Spleen (tissue), 13 donors: ENCODE data around the gene PFKM. TPM values are rescaled to one million over a fixed set of nuclear protein-coding genes. Genes with fewer than 3 reads are reported as not detected.
A peak's percentile ranks its signal among the peaks of the same experiment; 100 is the strongest.

Experiments used
- DNase-seq: peaks from one replicate; pipeline ENCODE4 v3.0.0-alpha.2; 2020
- H3K27ac ChIP-seq, 8 donors: fragments of 200-600 bp; sonication (generic) in 7 of 8; 1 replicate in 4 of 8; 2 replicates in 4 of 8; pipeline versions ENCODE4 v1.5.0 to v1.8.0; 2016 to 2021; ENCODE audit warnings: inconsistent platforms in 4 of 8, mild to moderate bottlenecking in 4 of 8, moderate library complexity in 1 of 8
- H3K27me3 ChIP-seq, 7 donors: fragments of 200-600 bp; sonication (generic) in 6 of 7; replicated peaks in 1 of 7; 1 replicate in 4 of 7; 2 replicates in 3 of 7; pipeline versions ENCODE4 v1.5.0 to v1.8.0; 2016 to 2021; ENCODE audit warnings: inconsistent platforms in 3 of 7, mild to moderate bottlenecking in 1 of 7
- H3K36me3 ChIP-seq, 6 donors: fragments of 200-600 bp; sonication (generic) in 5 of 6; 1 replicate in 4 of 6; 2 replicates in 2 of 6; pipeline versions ENCODE4 v1.5.0 to v1.8.0; 2016 to 2021; ENCODE audit warnings: inconsistent platforms in 2 of 6
- H3K4me1 ChIP-seq, 6 donors: fragments of 200-600 bp; sonication (generic) in 5 of 6; 1 replicate in 3 of 6; 2 replicates in 3 of 6; pipeline versions ENCODE4 v1.5.0 to v1.8.0; 2016 to 2021; ENCODE audit warnings: inconsistent platforms in 3 of 6
- H3K4me3 ChIP-seq, 8 donors: fragments of 200-600 bp; sonication (generic) in 7 of 8; 1 replicate in 4 of 8; 2 replicates in 4 of 8; pipeline versions ENCODE4 v1.5.0 to v1.8.0; 2016 to 2021; ENCODE audit warnings: inconsistent platforms in 4 of 8, mild to moderate bottlenecking in 4 of 8, moderate library complexity in 2 of 8
- H3K9me3 ChIP-seq, 8 donors: fragments of 200-600 bp; sonication (generic) in 7 of 8; 1 replicate in 4 of 8; 2 replicates in 4 of 8; pipeline versions ENCODE4 v1.5.0 to v1.8.0; 2016 to 2021; ENCODE audit warnings: inconsistent platforms in 4 of 8
- CTCF ChIP-seq, 11 experiments: fragments of 200-600 bp in 7 of 11; fragments of 450-650 bp in 4 of 11; sonication (generic) in 4 of 11; IDR thresholded peaks in 8 of 11; conservative IDR thresholded peaks in 3 of 11; 1 replicate in 7 of 11; 2 replicates in 4 of 11; pipeline versions ENCODE4 v1.4.0 to v1.8.0; 2016 to 2021; ENCODE audit warnings: antibody characterized with exemption in 11 of 11, inconsistent platforms in 4 of 11, mild to moderate bottlenecking in 1 of 11
- POLR2A ChIP-seq, 3 donors: fragments of 450-650 bp; IDR thresholded peaks; one replicate each; pipeline ENCODE4 v1.5.1; 2017; ENCODE audit warnings: antibody characterized with exemption in 3 of 3, mild to moderate bottlenecking in 1 of 3
- POLR2AphosphoS5 ChIP-seq, 3 donors: sonication (generic); formaldehyde crosslinking; IDR thresholded peaks; one replicate each; pipeline ENCODE4 v1.5.1; 2017; ENCODE audit warnings: antibody characterized with exemption in 3 of 3
- WGBS, 5 donors: extraction: QIAGEN DNeasy Blood & Tissue Kit in 3 of 5; methylation state at CpG; one replicate each; pipeline versions ENCODE4 v1.1.5 to v1.1.7; 2013 to 2018; 5-methylcytosine and 5-hydroxymethylcytosine counted together
- intact Hi-C: fragments of 100-400 bp; cut with DNase I; formaldehyde crosslinking; loops from one replicate; pipeline ENCODE4 v1.15.0; 2023; ENCODE audit warnings: low total_unique reads
- long read RNA-seq, 2 donors: transcript quantifications; one replicate each; lab custom pipeline, GENCODE V29; 2026
- polyA plus RNA-seq, 3 donors: library from polyadenylated mRNA; stranded (reverse); fragments of 200-250 nt; gene quantifications; one replicate each; pipeline ENCODE4 v1.2.1, GENCODE V29; 2013
- total RNA-seq, 7 donors: library from RNA; depleted of rRNA in 3 of 7; stranded (reverse); fragments of >200 nt in 3 of 7; fragmentation: NEBNext Ultra II Directional in 4 of 7; extraction: Animal tissue kit (Norgen Biotek cat#: 25700) in 4 of 7; gene quantifications; one replicate each; pipeline versions ENCODE4 v1.1.0 to v1.2.1, GENCODE V29; 2016 to 2021
- donor health status: healthy with polysubstance abuse.
- donor health status: DM: no; HTN: no; CAD: no; lungs with moderate emphysema.
- donor health status: DM: no; HTN: no; CAD: no.
- donor health status: Bipolar disorder and iron deficiency.
- donor health status: healthy.
- donor health status: DM: no; HTN: no; CAD: no.
- donor health status: DM: yes; HTN: yes; CAD: no.

PFKM gene
- total RNA-seq (10 to 100 TPM; 27.7 to 52.5 (median 36.9) TPM), polyA plus RNA-seq (10 to 100 TPM; 13.6 to 22.1 (median 18.0) TPM)
- long read RNA-seq, donor 1, partial matches to known transcripts = 0 of 5 reads
- long read RNA-seq, donor 1, other reads (novel, unspliced or antisense) = 0 of 5 reads
- long read RNA-seq, donor 2, partial matches to known transcripts = 0 of 4 reads
- long read RNA-seq, donor 2, other reads (novel, unspliced or antisense) = 0 of 4 reads

GRCh38 chr12:48119078-48119833, at the start of gene PFKM:
TSS of gene PFKM (plus strand) at chr12:48119364. CDS start at chr12:48122775, 3,411 bp downstream.
- H3K27me3 ChIP-seq = no peaks in the 10 kb centered on the region
- peaks cover 5 to 28% (median 13%) of the 10 kb centered on the region in 6 donors for H3K4me1 ChIP-seq
- DNase-seq = peak; percentile 82
- WGBS, 5 donors = 0 to 3% (median 2%) methylated on average over 19 to 20 of the region's 20 CpGs
- H3K4me3 ChIP-seq = peak within 1 kb of the TSS; percentile 42 to 89 (median 70)
- H3K9me3 ChIP-seq = no peaks in the 10 kb centered on the region
- intact Hi-C loops = no loop called here
- TF ChIP-seq CTCF (IDR thresholded peaks at IDR 0.05 in 8 of 11, conservative IDR thresholded peaks at IDR 0.05 in 3 of 11) (no peak), POLR2A (IDR thresholded peaks at IDR 0.05) (no peak), POLR2AphosphoS5 (IDR thresholded peaks at IDR 0.05) (peak in 2 of 3 donors; percentile 50 to 62)
- H3K36me3 ChIP-seq = peaks cover 0 to 18% (median 5%) of the 10 kb centered on the region in 6 donors
- peak within 1 kb of the TSS in 7 of 8 donors; percentile 3 to 72 (median 60) for H3K27ac ChIP-seq

- no peak overlapping the region for H3K4me3 ChIP-seq
- H3K27ac ChIP-seq = no peak overlapping the region
- H3K36me3 ChIP-seq = peaks cover 0 to 100% (median 82%) of the 10 kb centered on the region in 6 donors
- no peaks in the 10 kb centered on the region for H3K27me3 ChIP-seq
- whole genome bisulfite sequencing, 5 donors = 96 to 100% (median 100%) methylated on average over 1 of the region's 1 CpG
- DNase-seq = no peak
- H3K9me3 ChIP-seq = no peaks in the 10 kb centered on the region
- no peak for TF ChIP-seq POLR2AphosphoS5 (IDR thresholded peaks at IDR 0.05)
- no peak for TF ChIP-seq POLR2A (IDR thresholded peaks at IDR 0.05)
- TF ChIP-seq CTCF (IDR thresholded peaks at IDR 0.05 in 8 of 11, conservative IDR thresholded peaks at IDR 0.05 in 3 of 11) = no peak
- intact Hi-C loops = no loop called here
- H3K4me1 ChIP-seq = no peaks in the 10 kb centered on the region
These were observed 49.1 kb upstream of the PFKM start for GRCh38 chr12:48070033-48070432.

- H3K9me3 ChIP-seq = no peaks in the 10 kb centered on the region
- peaks cover 0 to 99% (median 75%) of the 10 kb centered on the region in 6 donors for H3K36me3 ChIP-seq
- DNase-seq = no peak
- 96 to 99% (median 98%) methylated on average over 4 of the region's 4 CpGs for WGBS, 5 donors
- H3K4me3 ChIP-seq = no peak overlapping the region
- H3K27ac ChIP-seq = no peak overlapping the region
- H3K4me1 ChIP-seq = no peaks in the 10 kb centered on the region
- TF ChIP-seq CTCF (IDR thresholded peaks at IDR 0.05 in 8 of 11, conservative IDR thresholded peaks at IDR 0.05 in 3 of 11) = no peak
- intact Hi-C loops = no loop called here
- no peaks in the 10 kb centered on the region for H3K27me3 ChIP-seq
These were observed 48.4 kb upstream of the PFKM start for GRCh38 chr12:48070731-48071130.

GRCh38 chr12:48071808-48072207, 47.4 kb upstream of the PFKM start:
- DNase-seq = no peak
- intact Hi-C loops = no loop called here
- no peaks in the 10 kb centered on the region for H3K4me1 ChIP-seq
- H3K4me3 ChIP-seq = no peak overlapping the region
- H3K36me3 ChIP-seq = peaks cover 0 to 98% (median 67%) of the 10 kb centered on the region in 6 donors
- no peak for TF ChIP-seq POLR2AphosphoS5 (IDR thresholded peaks at IDR 0.05)
- no peak for TF ChIP-seq POLR2A (IDR thresholded peaks at IDR 0.05)
- WGBS, 5 donors = 94 to 100% (median 95%) methylated on average over 2 of the region's 2 CpGs
- H3K27me3 ChIP-seq = no peaks in the 10 kb centered on the region
- no peaks in the 10 kb centered on the region for H3K9me3 ChIP-seq
- H3K27ac ChIP-seq = no peak overlapping the region
